ENCODE results near the gene RRP15.

The RRP15 gene

DNA sequence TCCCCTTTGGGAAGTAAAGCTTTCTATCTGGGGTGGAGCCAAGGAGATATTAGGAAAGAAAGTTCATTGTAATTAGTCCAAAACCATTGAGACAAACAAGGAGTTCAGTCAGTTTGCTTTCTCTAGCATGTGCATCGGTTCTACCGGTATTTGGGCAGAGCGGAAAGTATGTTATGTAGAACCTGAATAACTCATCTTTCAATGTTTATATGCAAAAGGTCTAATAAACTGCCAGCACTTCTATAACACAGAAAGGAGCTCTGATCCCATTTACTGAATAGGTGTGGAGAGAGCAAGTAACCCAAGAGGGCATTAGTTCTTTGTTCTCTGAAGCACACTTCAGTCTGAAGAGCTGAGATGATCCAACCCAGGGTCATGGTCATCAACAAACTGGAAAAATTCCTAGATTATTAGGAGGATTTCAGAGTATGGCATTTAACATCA, 63.6 kb downstream of the RRP15 start:
- no peaks in the 10 kb centered on the region for H3K9me3 ChIP-seq (ENCODE audit: severe bottlenecking)
- DNase-seq (ENCODE audit: low spot score) (no peak), ATAC-seq (ENCODE audit: low read depth) (no peak)
- no peaks in the 10 kb centered on the region for H3K36me3 ChIP-seq (ENCODE audit: low read depth)
- TF ChIP-seq, protein P1, sequence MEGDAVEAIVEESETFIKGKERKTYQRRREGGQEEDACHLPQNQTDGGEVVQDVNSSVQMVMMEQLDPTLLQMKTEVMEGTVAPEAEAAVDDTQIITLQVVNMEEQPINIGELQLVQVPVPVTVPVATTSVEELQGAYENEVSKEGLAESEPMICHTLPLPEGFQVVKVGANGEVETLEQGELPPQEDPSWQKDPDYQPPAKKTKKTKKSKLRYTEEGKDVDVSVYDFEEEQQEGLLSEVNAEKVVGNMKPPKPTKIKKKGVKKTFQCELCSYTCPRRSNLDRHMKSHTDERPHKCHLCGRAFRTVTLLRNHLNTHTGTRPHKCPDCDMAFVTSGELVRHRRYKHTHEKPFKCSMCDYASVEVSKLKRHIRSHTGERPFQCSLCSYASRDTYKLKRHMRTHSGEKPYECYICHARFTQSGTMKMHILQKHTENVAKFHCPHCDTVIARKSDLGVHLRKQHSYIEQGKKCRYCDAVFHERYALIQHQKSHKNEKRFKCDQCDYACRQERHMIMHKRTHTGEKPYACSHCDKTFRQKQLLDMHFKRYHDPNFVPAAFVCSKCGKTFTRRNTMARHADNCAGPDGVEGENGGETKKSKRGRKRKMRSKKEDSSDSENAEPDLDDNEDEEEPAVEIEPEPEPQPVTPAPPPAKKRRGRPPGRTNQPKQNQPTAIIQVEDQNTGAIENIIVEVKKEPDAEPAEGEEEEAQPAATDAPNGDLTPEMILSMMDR (IDR thresholded peaks at IDR 0.05; ENCODE audit: poor library complexity, severe bottlenecking) = no peak
- peak overlapping the region; percentile 75 for H3K27ac ChIP-seq (ENCODE audit: poor library complexity, severe bottlenecking)
- peaks cover 13% of the 10 kb centered on the region for H3K4me1 ChIP-seq (ENCODE audit: insufficient read depth, poor library complexity, severe bottlenecking)
- peak overlapping the region; percentile 53 for H3K4me3 ChIP-seq (ENCODE audit: severe bottlenecking)
- H3K27me3 ChIP-seq (ENCODE audit: insufficient read depth, poor library complexity, severe bottlenecking) = no peaks in the 10 kb centered on the region

DNA sequence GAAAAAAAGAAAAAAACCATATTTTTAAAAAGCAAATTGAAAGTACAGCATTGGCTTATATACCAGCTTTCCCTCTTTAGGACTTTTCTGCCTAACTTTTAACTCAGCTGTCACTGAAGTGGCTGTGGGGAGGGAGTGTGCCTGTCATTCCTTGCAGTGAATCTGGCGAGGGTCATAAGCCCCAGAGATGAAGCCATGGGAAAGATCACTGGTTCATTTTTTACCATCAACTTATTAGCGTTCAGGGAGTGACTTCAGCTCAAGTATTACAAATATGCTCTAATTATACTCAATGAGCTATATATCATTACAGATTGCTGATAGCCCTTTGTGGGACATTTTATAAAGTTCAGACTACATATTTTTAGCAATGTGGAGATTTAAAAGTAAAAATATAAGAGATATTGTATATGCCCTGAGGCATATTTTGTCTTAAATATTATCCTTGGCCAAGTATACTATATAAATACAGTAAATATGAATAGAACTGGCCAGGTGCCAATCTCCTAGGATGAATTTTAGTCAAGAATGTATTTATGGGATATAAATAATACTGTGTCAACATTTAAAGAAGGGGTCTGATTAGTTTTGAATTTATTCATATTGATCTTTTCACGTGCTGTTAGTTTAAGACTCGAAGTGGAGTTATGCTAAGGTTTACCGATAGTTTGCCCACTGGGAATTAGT, 64.4 kb downstream of the RRP15 start:
- ATAC-seq (ENCODE audit: low read depth) = no peak
- H3K4me1 ChIP-seq (ENCODE audit: insufficient read depth, poor library complexity, severe bottlenecking) = peaks cover 10% of the 10 kb centered on the region
- TF ChIP-seq, protein P1 (IDR thresholded peaks at IDR 0.05; ENCODE audit: poor library complexity, severe bottlenecking) = no peak
- H3K27ac ChIP-seq (ENCODE audit: poor library complexity, severe bottlenecking) = peak overlapping the region; percentile 75
- no peaks in the 10 kb centered on the region for H3K36me3 ChIP-seq (ENCODE audit: low read depth)
- no peaks in the 10 kb centered on the region for H3K27me3 ChIP-seq (ENCODE audit: insufficient read depth, poor library complexity, severe bottlenecking)
- H3K9me3 ChIP-seq (ENCODE audit: severe bottlenecking) = no peaks in the 10 kb centered on the region
- DNase-seq (ENCODE audit: low spot score) = no peak
- H3K4me3 ChIP-seq (ENCODE audit: severe bottlenecking) = no peak overlapping the region

DNA sequence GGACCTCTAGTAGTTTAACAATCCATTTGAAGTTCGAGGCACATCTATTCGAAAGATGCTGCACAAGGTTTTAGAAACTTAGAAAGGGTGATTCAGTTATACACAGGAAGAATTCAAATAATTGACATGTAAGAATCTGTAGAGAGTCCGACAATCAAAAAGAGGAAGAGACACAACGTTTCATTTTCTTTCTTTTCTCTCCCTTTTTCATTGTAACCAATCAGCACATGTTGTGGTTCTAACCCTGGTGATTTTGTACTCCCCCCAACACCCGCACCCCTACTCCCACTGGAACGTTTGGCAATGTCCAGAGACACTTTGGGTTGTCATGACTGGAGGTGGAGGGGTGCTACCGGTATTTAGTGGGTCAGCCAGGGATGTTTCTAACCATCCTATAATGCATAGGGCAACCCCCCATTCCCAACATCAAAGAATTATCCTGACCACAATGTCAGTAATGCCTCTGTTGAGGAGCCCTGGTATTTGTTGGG, 65.0 kb downstream of the RRP15 start:
- ATAC-seq (ENCODE audit: low read depth) (no peak), DNase-seq (ENCODE audit: low spot score) (no peak)
- Histone ChIP-seq H3K36me3 (ENCODE audit: low read depth) (no peaks in the 10 kb centered on the region), H3K27ac (ENCODE audit: poor library complexity, severe bottlenecking) (peak overlapping the region; percentile 26), H3K4me3 (ENCODE audit: severe bottlenecking) (no peak overlapping the region), H3K9me3 (ENCODE audit: severe bottlenecking) (no peaks in the 10 kb centered on the region), H3K27me3 (ENCODE audit: insufficient read depth, poor library complexity, severe bottlenecking) (no peaks in the 10 kb centered on the region), H3K4me1 (ENCODE audit: insufficient read depth, poor library complexity, severe bottlenecking) (peaks cover 5% of the 10 kb centered on the region)
- TF ChIP-seq, protein P1 (IDR thresholded peaks at IDR 0.05; ENCODE audit: poor library complexity, severe bottlenecking) = no peak

DNA sequence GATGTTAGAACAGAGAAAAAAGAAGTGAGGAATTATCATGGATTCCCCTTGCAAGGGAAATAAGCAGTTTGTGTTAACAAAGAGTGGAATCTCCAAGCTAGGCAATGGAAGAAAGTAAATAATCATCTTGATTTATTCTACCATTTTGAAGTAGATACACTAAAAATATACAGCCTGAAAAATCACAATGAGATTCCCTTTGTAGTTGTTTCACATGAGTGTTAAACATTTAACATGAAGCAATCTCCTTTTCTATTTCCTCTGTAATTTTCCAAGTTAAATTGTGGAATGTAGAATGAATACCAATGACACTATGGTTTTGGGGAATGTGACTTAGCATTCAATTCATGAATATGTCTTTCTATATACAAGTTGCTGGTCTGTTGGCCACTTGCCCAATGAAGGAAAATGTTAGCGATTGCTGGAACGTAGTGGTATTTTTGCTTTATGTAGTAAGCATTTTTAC, 65.7 kb downstream of the RRP15 start:
- Histone ChIP-seq H3K27me3 (ENCODE audit: insufficient read depth, poor library complexity, severe bottlenecking) (no peaks in the 10 kb centered on the region), H3K4me1 (ENCODE audit: insufficient read depth, poor library complexity, severe bottlenecking) (peaks cover 4% of the 10 kb centered on the region), H3K9me3 (ENCODE audit: severe bottlenecking) (no peaks in the 10 kb centered on the region), H3K4me3 (ENCODE audit: severe bottlenecking) (no peak overlapping the region), H3K27ac (ENCODE audit: poor library complexity, severe bottlenecking) (peak overlapping the region; percentile 26), H3K36me3 (ENCODE audit: low read depth) (no peaks in the 10 kb centered on the region)
- TF ChIP-seq, protein P1 (IDR thresholded peaks at IDR 0.05; ENCODE audit: poor library complexity, severe bottlenecking) = no peak
- ATAC-seq (ENCODE audit: low read depth) (no peak), DNase-seq (ENCODE audit: low spot score) (no peak)
